HG02763 (cell line): ENCODE data around the gene MYOD1.

Experiments used
- ATAC-seq: cut with Tn5 transposase; IDR thresholded peaks from one replicate; pipeline ENCODE4 v1.9.1; 2021; ENCODE audit warnings: mild to moderate bottlenecking, moderate library complexity; ENCODE audit not compliant: unreplicated experiment

The MYOD1 gene

DNA sequence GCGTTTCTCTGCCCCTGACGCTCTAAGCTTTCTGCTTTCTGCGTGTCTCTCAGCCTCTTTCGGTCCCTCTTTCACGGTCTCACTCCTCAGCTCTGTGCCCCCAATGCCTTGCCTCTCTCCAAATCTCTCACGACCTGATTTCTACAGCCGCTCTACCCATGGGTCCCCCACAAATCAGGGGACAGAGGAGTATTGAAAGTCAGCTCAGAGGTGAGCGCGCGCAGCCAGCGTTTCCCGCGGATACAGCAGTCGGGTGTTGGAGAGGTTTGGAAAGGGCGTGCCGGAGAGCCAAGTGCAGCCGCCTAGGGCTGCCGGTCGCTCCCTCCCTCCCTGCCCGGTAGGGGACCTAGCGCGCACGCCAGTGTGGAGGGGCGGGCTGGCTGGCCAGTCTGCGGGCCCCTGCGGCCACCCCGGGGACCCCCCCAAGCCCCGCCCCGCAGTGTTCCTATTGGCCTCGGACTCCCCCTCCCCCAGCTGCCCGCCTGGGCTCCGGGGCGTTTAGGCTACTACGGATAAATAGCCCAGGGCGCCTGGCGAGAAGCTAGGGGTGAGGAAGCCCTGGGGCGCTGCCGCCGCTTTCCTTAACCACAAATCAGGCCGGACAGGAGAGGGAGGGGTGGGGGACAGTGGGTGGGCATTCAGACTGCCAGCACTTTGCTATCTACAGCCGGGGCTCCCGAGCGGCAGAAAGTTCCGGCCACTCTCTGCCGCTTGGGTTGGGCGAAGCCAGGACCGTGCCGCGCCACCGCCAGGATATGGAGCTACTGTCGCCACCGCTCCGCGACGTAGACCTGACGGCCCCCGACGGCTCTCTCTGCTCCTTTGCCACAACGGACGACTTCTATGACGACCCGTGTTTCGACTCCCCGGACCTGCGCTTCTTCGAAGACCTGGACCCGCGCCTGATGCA, at the start of gene MYOD1:
TSS of gene MYOD1 (plus strand) at position 544 of the 910 bp plus-strand sequence. CDS start at position 756, 212 bp downstream.
- no peak for ATAC-seq

DNA sequence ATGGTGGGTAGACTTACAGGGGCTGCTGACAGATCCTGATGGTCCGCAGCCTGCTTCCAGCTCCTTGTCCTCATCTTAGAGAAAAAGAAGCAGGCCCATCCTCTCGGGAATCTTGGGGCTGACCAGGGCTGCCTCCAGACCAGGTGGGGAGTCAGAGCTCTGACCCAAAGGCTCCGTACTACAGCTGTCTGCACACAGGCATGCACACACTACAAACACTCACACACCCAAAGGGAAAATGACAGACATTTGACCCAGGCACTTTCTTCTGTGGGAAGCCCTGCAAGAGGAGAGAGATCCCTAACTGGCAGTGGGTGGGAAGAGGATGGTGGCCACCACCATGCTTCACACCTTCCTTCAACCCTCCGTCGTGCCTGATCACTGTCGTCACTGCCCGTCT, 46.9 kb upstream of the MYOD1 start:
- ATAC-seq, result no peak

DNA sequence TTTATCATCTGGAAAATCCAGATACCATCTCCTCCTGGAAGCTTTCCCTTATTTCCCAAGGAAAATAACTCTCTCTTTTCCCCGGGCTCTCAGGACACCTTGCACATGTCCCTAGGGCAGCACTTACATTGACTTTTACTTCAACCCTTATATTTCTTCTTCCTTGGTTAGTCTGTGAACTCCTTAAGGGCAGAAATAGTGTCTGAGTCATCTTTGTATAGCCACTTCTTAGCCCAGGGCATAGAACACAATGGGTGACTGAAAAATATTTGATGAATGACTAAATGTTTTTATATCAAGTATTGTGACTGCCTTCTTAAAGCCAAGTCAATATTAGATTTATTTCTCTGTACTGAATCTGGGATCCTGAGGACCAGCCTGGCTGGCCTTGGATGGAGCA, 45.4 kb upstream of the MYOD1 start:
- ATAC-seq, result no peak

DNA sequence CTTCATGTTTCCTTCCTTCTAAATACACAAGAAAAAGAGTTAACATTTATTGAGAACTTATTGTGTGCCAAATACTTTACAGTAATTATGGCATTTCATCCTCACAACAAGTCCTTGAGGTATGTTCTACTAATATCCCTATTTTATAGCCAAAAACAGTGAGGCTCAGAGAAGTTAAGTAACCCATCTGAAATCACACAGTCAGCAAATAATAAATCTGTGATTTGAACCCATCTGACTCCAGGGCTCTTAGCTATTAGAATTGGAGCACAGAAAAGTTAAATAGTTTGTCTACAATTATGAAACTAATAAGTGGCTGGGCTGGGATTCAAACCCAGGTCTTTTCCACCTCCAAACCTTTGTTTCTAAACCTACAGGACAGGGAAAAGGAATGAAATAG, 36.5 kb upstream of the MYOD1 start:
- ATAC-seq, result no peak

DNA sequence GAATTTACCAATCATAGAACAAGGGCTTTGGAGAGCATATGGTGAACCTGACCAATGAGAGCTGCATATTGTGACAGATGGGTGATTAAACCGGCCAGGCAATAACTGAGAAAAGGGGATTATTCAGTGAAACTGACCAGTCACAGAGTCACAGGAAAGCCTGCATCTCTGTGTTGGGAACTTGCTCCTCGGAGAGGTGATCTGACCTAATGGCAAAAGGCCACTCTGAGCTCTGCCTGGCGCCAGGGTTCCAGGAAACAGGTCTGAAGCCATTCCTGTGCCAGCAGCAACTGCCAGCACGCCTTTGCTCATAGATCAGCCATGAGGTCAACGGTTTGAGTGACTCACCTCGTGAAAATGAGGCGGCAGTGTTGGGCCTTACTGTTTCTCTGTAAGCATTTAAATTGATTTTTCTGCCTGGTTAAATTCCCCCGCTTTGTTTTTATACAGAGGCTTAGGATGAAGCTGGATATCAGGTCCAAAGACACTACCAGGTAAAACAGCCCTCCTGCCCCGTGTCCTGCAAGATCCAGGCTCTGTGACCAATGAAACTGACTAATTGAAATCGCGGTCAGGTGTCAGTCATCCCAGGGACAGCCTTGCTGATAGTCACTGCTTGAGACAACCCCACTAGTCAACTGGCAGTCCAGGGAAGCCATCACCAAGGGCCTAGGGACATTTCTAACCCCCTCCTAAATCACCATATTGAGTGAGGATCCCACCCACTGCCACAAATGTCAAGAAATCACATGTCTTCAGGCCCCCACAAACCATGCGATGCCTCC, 35.8 kb upstream of the MYOD1 start:
- ATAC-seq, result no peak

DNA sequence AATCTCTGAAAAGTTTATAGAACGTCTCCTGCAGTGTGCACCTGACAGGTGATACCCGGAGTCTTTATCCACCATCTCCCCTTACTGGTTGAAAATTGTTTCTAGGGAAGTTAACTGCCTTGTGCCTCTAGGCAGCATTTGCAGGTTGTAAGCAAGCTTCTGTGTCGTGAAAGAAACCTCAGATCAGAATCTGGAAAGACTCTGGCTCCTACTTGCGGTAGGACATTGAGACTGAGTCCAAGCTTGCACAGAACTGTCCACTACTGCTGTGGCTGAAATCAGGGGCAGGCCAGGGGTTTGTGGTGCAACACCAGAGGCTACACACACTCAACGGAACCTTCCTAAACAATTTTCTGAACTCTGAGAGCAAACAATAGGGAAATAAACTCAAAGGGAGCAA, 34.8 kb upstream of the MYOD1 start:
- ATAC-seq, result no peak

DNA sequence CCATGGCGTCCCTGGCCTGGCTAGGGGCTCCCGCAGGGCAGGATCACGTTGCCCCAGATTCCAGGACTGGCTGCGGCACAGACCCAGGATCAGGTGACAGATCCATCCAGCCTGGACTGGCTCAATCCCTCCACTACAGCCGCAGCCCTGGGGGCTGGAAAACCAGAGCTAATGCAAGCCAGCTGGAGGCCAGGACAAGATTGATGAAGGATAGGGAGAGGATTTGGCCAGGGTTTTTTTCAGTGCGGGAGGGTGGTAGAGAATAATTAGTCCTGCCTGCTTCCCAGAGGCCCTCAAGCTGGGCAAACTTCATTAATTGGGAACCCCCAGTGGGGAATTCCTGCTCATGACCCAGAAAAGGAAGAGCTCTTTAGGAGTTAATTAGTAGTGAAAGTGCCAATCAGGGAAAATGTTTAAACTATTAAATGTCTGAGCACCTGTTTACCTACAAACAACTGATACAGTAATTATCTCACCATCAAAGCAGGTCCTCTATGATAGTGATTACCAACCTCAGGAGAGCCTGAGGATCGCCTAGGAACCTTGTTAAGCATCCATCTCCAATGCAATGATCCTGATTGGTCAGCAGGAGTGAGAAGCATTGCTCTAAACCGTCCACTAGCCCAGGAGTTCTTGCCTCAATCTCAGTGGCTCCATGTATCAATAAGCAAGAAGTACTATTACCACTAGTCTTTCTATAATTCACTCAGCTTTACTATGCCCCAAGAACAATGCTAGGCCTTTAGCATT, 33.0 kb upstream of the MYOD1 start:
- ATAC-seq, result no peak

DNA sequence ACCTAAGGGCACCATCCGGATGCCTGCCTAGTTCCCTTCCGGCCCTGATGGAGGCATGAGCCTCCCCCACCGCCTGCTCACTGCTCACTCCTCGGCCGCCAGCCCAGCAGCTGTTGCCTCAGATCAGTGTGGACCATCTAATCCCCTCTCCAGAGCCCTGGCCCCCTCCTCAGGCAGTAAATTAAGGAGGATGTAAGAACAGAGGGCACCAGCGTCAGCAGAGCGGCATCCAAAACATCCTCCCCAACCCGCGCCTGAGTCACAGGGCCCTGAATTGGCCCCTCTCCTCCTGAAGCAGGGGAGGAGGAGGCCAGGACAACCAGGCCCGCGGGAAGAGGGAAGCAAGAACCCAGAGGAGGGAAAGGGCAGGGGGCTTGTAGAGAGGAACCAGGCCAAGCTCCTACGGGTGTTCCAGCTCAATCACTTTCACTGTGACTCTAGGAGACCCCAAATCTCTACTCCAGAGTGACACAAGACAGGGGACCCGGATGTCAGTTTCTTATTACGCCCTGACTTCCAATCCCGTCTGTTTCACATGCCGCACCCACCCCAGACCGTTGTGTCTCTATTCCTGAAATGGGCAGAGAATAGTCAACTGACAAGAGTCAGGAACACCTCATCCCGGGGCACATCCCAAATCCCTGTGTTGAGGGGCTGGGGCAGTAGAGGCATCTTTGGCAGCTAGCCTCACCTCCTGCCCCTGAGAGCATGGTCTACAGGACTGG, 31.3 kb upstream of the MYOD1 start:
- no peak for ATAC-seq

DNA sequence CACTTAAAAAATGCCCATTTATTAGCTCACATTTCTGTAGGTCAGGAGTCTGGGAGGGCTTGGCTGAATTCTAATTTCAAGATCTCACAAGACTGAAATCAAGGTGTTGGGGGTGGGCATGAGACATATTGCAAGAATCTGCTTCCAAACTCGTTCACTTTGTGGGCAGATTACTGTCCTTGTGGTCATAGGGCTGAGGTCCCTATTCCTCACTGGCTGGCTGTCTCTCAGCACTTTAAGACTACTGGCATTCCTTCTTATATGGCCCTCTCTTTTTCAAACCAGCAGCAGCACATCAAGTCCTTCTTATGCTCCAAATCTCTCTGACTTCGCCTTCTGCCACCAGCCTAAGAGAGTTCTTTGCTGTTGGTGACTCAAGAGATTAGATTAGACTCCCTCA, 27.8 kb upstream of the MYOD1 start:
- ATAC-seq, result no peak

DNA sequence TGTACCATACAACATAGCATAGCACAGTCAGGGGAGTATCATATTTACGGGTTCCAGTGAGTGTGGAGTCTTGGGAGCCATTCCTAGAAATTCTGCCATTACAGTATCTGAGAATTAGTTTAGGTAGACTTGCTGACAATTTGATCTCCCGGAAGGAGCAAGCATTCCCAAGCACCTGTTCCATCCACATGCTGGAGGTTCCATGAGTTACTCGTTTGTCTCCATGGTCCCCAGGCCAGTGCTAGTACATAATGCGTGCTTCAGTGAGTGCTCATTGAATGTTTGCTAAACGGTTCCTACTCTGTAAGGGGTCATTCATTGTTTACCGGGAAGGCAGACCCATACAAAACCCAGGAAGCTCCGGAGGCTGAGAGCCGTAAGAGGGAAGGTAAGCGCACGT, 27.4 kb upstream of the MYOD1 start:
- ATAC-seq, result no peak

DNA sequence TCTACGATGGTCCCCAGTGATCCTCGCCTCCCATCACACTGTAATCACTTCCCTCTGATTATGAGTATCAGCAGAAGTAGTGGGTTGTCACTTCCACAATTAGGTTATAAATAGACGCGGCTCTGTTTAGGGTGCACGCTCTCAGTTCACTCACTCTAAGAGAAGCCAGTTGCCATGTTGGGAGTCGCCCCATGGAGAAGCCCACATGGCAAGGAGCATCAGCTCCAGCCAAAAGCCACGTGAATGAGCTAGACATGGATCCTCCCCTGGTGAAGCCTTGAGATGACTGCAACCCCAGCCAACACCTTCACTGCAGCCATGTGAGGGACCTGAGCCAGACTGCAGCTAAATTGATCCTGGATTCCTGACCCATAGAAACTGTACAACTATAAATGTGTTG, 26.4 kb upstream of the MYOD1 start:
- ATAC-seq, result no peak

DNA sequence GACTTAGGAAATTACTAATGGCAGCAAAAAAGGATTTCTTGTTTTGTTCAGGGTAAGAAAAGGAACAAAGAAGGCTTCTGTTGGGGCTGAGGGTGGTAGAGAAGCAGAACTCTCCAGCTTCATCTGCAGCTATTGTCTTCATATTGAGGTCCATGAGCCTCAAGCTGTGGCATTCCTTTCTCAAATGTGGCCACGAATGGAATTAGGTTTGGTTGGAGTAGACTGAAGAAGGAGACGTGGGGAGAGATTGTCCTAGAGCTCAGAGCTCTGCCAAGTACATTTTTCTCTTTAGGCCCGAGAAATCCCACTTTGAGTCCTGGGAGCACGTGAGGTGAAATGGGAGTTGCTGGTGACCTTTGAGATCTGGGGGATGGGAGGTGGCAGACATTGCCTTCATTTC, 25.8 kb upstream of the MYOD1 start:
- no peak for ATAC-seq

DNA sequence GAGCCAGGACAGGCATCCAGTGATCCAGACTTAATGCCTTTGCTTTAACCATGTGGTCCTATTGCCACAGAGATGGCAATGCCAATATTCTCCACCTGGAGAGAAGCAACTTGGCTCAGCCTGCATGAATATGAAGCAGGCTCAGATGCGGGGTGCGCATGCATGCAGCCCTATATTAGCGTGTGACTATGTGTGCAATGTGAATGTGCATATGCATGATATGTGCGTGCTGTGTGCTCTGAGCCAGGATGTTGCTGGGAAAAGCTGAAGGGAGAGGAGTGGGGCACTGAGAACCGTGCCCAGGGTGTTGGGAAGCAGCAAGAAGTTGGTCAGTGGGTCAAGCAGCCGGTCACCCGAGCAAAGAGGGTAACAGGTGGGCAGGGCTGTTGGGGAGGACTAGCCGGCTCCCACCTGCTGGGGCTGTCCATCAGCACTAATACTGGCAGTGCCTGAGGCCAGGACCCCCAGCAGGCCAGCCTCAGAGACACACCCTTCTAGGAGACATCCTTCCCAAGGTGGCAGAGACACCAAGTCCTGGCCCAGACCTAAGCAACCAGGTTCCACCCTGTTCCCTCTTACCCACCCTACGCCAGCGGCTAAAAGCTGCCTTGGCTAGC, 24.8 kb upstream of the MYOD1 start:
- no peak for ATAC-seq

DNA sequence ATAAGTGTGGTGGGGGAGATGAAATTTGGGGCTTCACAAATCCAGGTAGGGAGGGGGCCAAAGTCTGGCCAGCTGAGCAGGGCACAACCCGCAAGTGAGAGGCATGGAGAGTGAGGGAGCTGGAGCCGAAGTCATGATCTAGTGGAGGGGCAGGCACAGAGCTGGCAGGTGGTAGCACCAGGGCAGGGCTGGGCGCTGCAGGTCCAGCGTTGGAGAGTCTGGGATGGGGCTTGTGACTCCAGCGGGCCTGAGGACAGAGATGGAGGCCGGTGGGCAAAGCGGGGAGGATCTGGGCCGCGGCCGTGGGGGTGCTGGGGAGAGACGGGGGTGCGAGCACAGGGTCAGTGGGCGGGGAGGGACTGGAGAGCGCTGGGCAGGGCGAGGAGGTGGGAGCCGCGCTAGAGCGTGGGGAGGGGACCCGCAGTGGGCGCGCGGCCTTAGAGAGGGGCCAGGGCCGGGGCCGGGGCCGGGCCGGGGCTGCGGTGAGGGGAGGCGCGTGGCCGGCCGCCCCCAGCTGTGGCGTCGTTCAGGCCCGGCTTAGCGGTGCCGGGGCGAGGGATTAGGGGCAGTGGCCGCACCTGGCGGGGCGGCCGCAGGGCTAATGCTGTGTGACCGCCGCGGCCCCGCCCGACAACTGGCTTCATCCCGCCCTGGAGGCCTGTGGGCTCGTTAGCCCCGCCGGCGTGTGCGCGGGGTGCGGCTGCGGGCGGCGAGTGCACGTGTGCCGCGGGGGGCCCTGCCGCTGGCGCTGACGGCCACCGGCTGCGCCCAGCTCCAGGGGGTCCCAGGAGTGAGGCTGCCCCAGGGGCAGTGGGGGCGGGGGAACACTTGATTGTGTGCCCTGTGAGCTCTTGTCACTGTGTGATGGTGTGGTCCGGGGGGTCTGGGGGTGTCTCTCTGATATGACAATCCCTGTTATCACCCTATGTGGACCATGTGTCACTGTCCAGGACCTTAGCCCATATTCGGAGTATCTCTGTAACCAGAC, 23.6 kb upstream of the MYOD1 start:
- ATAC-seq, result no peak

DNA sequence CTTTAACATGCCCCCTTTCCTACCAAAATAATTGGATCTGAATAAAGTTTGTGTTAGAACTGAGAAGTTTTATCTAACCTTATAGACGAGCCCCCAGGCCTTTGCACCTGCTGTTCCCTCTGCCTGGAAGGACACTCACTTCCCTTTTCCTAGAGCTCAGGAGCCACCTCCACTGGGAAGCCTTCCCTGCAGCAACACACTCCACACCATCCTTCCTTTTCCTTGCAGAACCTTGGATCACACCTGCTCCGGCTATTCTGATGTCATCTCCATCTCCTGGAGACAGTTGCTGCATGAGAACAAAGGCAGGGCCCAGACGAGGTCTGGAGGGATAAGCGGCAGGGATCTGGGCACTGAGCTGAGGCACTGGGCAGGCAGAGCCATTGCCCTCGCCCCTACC, 22.6 kb upstream of the MYOD1 start:
- ATAC-seq, result no peak

DNA sequence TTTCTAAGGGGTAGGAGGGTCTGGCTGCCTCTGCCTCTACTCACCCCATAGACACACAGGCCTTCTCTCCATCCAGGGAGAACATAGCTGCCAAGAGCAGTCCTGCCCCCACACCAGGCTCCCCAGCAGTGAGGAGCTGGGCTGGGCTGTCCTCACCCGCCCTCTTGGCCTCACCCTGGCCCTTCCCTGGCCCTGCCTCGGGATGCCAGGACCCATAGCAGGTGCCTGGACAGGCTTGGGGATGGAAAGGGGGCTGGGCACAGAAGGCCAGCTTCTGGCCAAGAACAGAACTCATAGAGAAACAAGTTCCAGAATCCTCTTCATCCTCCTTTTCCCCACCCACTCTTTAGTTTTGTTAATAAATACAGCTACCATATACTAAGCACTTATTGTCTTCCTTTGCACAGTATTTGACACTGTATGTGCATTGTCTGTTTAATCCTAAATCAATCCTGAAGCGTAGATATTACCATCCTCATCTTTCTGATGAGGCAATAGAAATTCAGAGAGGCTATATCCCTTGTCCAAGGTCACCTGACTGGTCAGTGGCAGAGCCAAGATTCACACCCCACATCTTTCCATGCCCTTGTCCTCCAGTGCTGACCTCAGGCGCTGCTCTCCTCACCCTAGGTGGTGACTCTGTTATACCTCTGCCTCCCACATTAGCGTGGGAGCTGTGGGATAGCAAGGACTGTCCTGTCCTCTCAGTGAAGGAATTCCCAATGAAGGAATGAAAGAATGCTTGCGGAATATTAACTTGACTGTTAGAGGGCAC, 22.0 kb upstream of the MYOD1 start:
- no peak for ATAC-seq

DNA sequence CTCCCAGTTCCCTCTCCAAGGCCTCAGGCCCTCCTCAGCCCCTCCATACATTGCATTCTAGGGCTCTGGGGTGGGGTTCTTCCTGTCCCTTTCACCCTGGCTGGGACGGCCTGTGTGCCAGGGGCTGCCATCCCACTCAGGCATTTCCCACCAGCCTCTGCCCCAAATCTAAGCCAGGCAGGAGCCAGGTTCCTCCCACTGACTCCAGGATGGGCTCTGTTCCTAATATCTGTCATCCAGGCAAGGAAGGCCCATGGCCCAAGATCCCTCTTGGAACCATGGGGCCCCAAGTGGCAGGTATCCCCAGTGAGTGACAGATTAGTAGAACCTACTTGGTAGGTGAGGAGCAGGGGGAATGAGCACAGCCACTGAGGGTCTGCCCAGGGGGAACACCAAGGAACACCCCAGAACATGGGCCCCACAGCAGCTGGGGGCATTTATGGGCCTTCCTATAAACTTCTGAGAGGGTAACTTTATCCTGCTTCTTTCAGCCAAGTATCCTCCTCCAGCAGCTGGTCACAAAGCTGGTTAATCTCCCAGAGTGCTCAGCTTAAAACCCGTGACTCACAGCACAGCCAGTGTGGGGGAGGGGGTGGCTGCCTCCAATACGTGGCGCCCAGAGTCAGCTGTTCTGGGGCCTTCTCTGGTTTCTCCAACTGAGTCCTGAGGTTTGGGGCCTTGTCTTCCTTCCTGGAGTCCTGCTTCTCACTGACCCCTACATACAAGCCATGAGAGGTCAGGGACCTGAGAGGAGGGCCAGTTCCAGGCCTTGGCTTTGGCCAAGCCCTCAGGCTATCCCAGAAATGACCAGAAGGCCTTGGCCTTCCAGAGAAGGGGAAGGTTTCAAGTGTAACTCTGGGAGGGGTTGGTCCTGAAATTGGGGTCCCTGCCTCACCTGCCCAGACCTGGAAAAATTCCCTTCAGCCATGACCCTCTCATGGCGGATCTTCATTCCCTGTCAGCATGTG, 19.9 kb upstream of the MYOD1 start:
- ATAC-seq, result no peak
